Measurements from ENCODE around the gene TRMT1. TPM values are rescaled to one million over a fixed set of nuclear protein-coding genes. Genes with fewer than 3 reads are reported as not detected.
A peak's percentile ranks its signal among the peaks of the same experiment; 100 is the strongest.

TRMT1 gene
- total and polyA plus RNA-seq, 4 experiments from 2014 or later, result 18.0 to 78.4 (median 47.8) TPM

- no peak overlapping the region for H3K4me3 ChIP-seq (ENCODE audit: low read length in 2 of 2)
- H3K27ac ChIP-seq (ENCODE audit: low read depth, low read length), result no peak overlapping the region
- H3K4me1 ChIP-seq (ENCODE audit: insufficient read depth, low read length), result peaks cover 60% of the 10 kb centered on the region
- DNase-seq, result peak in 1 of 5 donors; percentile 39
- no peaks in the 10 kb centered on the region for H3K27me3 ChIP-seq (ENCODE audit: insufficient read depth, low read length)
- H3K36me3 ChIP-seq (ENCODE audit: insufficient read depth, low read length), result peaks cover 5% of the 10 kb centered on the region
- H3K9me3 Mint-ChIP-seq, result peaks cover 0 to 2% (median 0%) of the 10 kb centered on the region in 8 donors
- H3K9me3 ChIP-seq (ENCODE audit: control insufficient read depth in 1 of 2, low read length in 2 of 2), result no peaks in the 10 kb centered on the region
- intact Hi-C loops (cut with micrococcal nuclease), result loop anchor here (5.0 kb wide), 1 partner anchor 143 kb away; no protein-coding TSS in a partner anchor
- POLR2A ChIA-PET (ENCODE audit: partially characterized antibody), result interaction anchor here (0.6 to 7.2 kb wide), 8 partner anchors 11 to 229 kb away, joined by 3 to 132 read pairs (median 4); partner anchors contain the start of genes GCDH, IER2, LYL1 and STX10
- CTCF ChIA-PET (ENCODE audit: partially characterized antibody), result interaction anchor here (0.6 to 2.6 kb wide), 5 partner anchors 12 to 59 kb away, joined by 3 to 12 read pairs (median 3); no protein-coding TSS in a partner anchor
- peak overlapping the region; percentile 81 to 91 (median 88) for H3K4me3 Mint-ChIP-seq
- peaks cover 0 to 23% of the 10 kb centered on the region in 2 donors for H3K36me3 Mint-ChIP-seq
- peaks cover 22 to 70% (median 49%) of the 10 kb centered on the region in 4 donors for H3K4me1 Mint-ChIP-seq
- no peaks in the 10 kb centered on the region for H3K27me3 Mint-ChIP-seq
- peak overlapping the region in 5 of 7 donors; percentile 74 to 94 (median 88) for H3K27ac Mint-ChIP-seq
Measured at GRCh38 chr19:13119627-13120026, 3.1 kb upstream of the TRMT1 start.

- Histone ChIP-seq H3K9me3 (ENCODE audit: control insufficient read depth in 1 of 2, low read length in 2 of 2) (no peaks in the 10 kb centered on the region), H3K4me3 (ENCODE audit: low read length in 2 of 2) (peak overlapping the region; percentile 17 to 55), H3K36me3 (ENCODE audit: insufficient read depth, low read length) (peaks cover 5% of the 10 kb centered on the region), H3K27ac (ENCODE audit: low read depth, low read length) (peak overlapping the region; percentile 58), H3K27me3 (ENCODE audit: insufficient read depth, low read length) (no peaks in the 10 kb centered on the region), H3K4me1 (ENCODE audit: insufficient read depth, low read length) (peaks cover 60% of the 10 kb centered on the region)
- peak overlapping the region; percentile 78 to 94 (median 91) for H3K27ac Mint-ChIP-seq
- H3K27me3 Mint-ChIP-seq, result no peaks in the 10 kb centered on the region
- peaks cover 0 to 2% (median 0%) of the 10 kb centered on the region in 8 donors for H3K9me3 Mint-ChIP-seq
- peak overlapping the region; percentile 81 to 91 (median 88) for H3K4me3 Mint-ChIP-seq
- intact Hi-C loops (cut with micrococcal nuclease), result loop anchor here (5.0 kb wide), 1 partner anchor 144 kb away; no protein-coding TSS in a partner anchor
- peaks cover 0 to 20% of the 10 kb centered on the region in 2 donors for H3K36me3 Mint-ChIP-seq
- CTCF ChIA-PET (ENCODE audit: partially characterized antibody), result interaction anchor here (0.8 to 5.1 kb wide), 5 partner anchors 14 to 49 kb away, joined by 3 to 35 read pairs (median 4); no protein-coding TSS in a partner anchor
- POLR2A ChIA-PET (ENCODE audit: partially characterized antibody), result interaction anchor here (0.6 to 7.2 kb wide), 15 partner anchors 14 to 1544 kb away, joined by 3 to 132 read pairs (median 8); partner anchors contain the start of genes CALR, IER2, LYL1 and STX10
- H3K4me1 Mint-ChIP-seq, result peaks cover 22 to 70% (median 47%) of the 10 kb centered on the region in 4 donors
- DNase-seq, result peak in 1 of 5 donors; percentile 65
Measured at GRCh38 chr19:13118424-13119193, 2.1 kb upstream of the TRMT1 start.

- peaks cover 0 to 2% (median 0%) of the 10 kb centered on the region in 8 donors for H3K9me3 Mint-ChIP-seq
- peak within 1 kb of the TSS; percentile 65 for H3K27ac ChIP-seq (ENCODE audit: low read depth, low read length)
- no peaks in the 10 kb centered on the region for H3K9me3 ChIP-seq (ENCODE audit: control insufficient read depth in 1 of 2, low read length in 2 of 2)
- peak; percentile 84 to 90 (median 88) for DNase-seq
- peak within 1 kb of the TSS; percentile 89 to 97 (median 92) for H3K27ac Mint-ChIP-seq
- peaks cover 22 to 67% (median 46%) of the 10 kb centered on the region in 4 donors for H3K4me1 Mint-ChIP-seq
- peaks cover 0 to 19% of the 10 kb centered on the region in 2 donors for H3K36me3 Mint-ChIP-seq
- peaks cover 60% of the 10 kb centered on the region for H3K4me1 ChIP-seq (ENCODE audit: insufficient read depth, low read length)
- H3K27me3 ChIP-seq (ENCODE audit: insufficient read depth, low read length), result no peaks in the 10 kb centered on the region
- peak within 1 kb of the TSS; percentile 91 to 98 (median 96) for H3K4me3 Mint-ChIP-seq
- H3K36me3 ChIP-seq (ENCODE audit: insufficient read depth, low read length), result peaks cover 5% of the 10 kb centered on the region
- H3K27me3 Mint-ChIP-seq, result no peaks in the 10 kb centered on the region
- ChIA-PET CTCF (ENCODE audit: partially characterized antibody) (interaction anchor here (0.6 to 5.1 kb wide), 7 partner anchors 13 to 160 kb away, joined by 3 to 35 read pairs (median 4); partner anchors contain the start of genes IER2 and STX10), POLR2A (ENCODE audit: partially characterized antibody) (interaction anchor here (0.6 to 7.2 kb wide), 20 partner anchors 13 to 1545 kb away, joined by 3 to 132 read pairs (median 4); partner anchors contain the start of genes CALR, IER2, JUNB and LYL1)
- peak within 1 kb of the TSS; percentile 79 to 94 for H3K4me3 ChIP-seq (ENCODE audit: low read length in 2 of 2)
- intact Hi-C loops (cut with micrococcal nuclease), result loop anchor here (2.0 to 5.0 kb wide), 4 partner anchors 15 to 144 kb away; no protein-coding TSS in a partner anchor
Measured at GRCh38 chr19:13117772-13118423, 1.4 kb upstream of the TRMT1 start, which contains the start of gene NACC1. NACC1 (plus strand) TSS chr19:13118264; CDS start chr19:13135208, 16,944 bp downstream.

GRCh38 chr19:13117176-13117771, 734 bp upstream of the TRMT1 start:
- peaks cover 0 to 17% of the 10 kb centered on the region in 2 donors for H3K36me3 Mint-ChIP-seq
- H3K27ac ChIP-seq (ENCODE audit: low read depth, low read length), result peak overlapping the region; percentile 65
- peak overlapping the region; percentile 79 to 94 for H3K4me3 ChIP-seq (ENCODE audit: low read length in 2 of 2)
- intact Hi-C loops (cut with micrococcal nuclease), result loop anchor here (2.0 to 5.0 kb wide), 4 partner anchors 16 to 145 kb away; no protein-coding TSS in a partner anchor
- peaks cover 0 to 2% (median 0%) of the 10 kb centered on the region in 8 donors for H3K9me3 Mint-ChIP-seq
- H3K4me3 Mint-ChIP-seq, result peak overlapping the region; percentile 91 to 98 (median 96)
- H3K27me3 Mint-ChIP-seq, result no peaks in the 10 kb centered on the region
- peak in 2 of 5 donors; percentile 45 for DNase-seq
- ChIA-PET CTCF (ENCODE audit: partially characterized antibody) (interaction anchor here (0.6 to 5.1 kb wide), 8 partner anchors 12 to 161 kb away, joined by 3 to 35 read pairs (median 4); partner anchors contain the start of genes IER2 and STX10), POLR2A (ENCODE audit: partially characterized antibody) (interaction anchor here (0.6 to 7.2 kb wide), 18 partner anchors 12 to 325 kb away, joined by 3 to 132 read pairs (median 5); partner anchors contain the start of genes CALR, IER2, JUNB and LYL1)
- H3K4me1 Mint-ChIP-seq, result peaks cover 18 to 61% (median 42%) of the 10 kb centered on the region in 4 donors
- peak overlapping the region; percentile 89 to 97 (median 92) for H3K27ac Mint-ChIP-seq
- no peaks in the 10 kb centered on the region for H3K27me3 ChIP-seq (ENCODE audit: insufficient read depth, low read length)
- peaks cover 10% of the 10 kb centered on the region for H3K36me3 ChIP-seq (ENCODE audit: insufficient read depth, low read length)
- no peaks in the 10 kb centered on the region for H3K9me3 ChIP-seq (ENCODE audit: control insufficient read depth in 1 of 2, low read length in 2 of 2)
- H3K4me1 ChIP-seq (ENCODE audit: insufficient read depth, low read length), result peaks cover 57% of the 10 kb centered on the region

- Histone ChIP-seq H3K4me3 (ENCODE audit: low read length in 2 of 2) (peak overlapping the region; percentile 79 to 94), H3K27me3 (ENCODE audit: insufficient read depth, low read length) (no peaks in the 10 kb centered on the region), H3K27ac (ENCODE audit: low read depth, low read length) (peak overlapping the region; percentile 65), H3K36me3 (ENCODE audit: insufficient read depth, low read length) (peaks cover 11% of the 10 kb centered on the region), H3K4me1 (ENCODE audit: insufficient read depth, low read length) (peaks cover 43% of the 10 kb centered on the region), H3K9me3 (ENCODE audit: control insufficient read depth in 1 of 2, low read length in 2 of 2) (no peaks in the 10 kb centered on the region)
- ChIA-PET POLR2A (ENCODE audit: partially characterized antibody) (interaction anchor here (0.7 to 7.2 kb wide), 8 partner anchors 11 to 51 kb away, joined by 3 to 132 read pairs (median 22); partner anchors contain the start of genes IER2, LYL1 and STX10), CTCF (ENCODE audit: partially characterized antibody) (interaction anchor here (5.1 kb wide), 1 partner anchor 11 kb away, joined by 35 read pairs; no protein-coding TSS in a partner anchor)
- Mint-ChIP-seq H3K27ac (peak overlapping the region in 6 of 7 donors; percentile 73 to 97 (median 90)), H3K36me3 (peaks cover 0 to 14% of the 10 kb centered on the region in 2 donors), H3K27me3 (no peaks in the 10 kb centered on the region), H3K4me1 (peaks cover 11 to 48% (median 32%) of the 10 kb centered on the region in 4 donors), H3K9me3 (peaks cover 0 to 2% (median 0%) of the 10 kb centered on the region in 8 donors), H3K4me3 (peak overlapping the region; percentile 91 to 98 (median 96))
- DNase-seq, result no peak
- intact Hi-C loops (cut with micrococcal nuclease), result loop anchor here (1.0 to 5.0 kb wide), 6 partner anchors 12 to 146 kb away; partner anchors contain the start of genes IER2 and STX10
Measured at GRCh38 chr19:13115936-13116281, 631 bp downstream of the TRMT1 start.

- intact Hi-C loops (cut with micrococcal nuclease), result no loop called here
- POLR2A ChIA-PET (ENCODE audit: partially characterized antibody), result interaction anchor here (2.7 kb wide), 1 partner anchor 13 kb away, joined by 6 read pairs; no protein-coding TSS in a partner anchor
Measured at GRCh38 chr19:13112555-13112954, 4.0 kb downstream of the TRMT1 start.

More at GRCh38 chr19:13112555-13112954, 4.0 kb downstream of the TRMT1 start:
- H3K4me3 Mint-ChIP-seq, result no peak overlapping the region
- peak overlapping the region in 1 of 7 donors; percentile 41 for H3K27ac Mint-ChIP-seq
- DNase-seq, result no peak
- H3K36me3 Mint-ChIP-seq, result peaks cover 0 to 16% of the 10 kb centered on the region in 2 donors
- Histone ChIP-seq H3K27me3 (ENCODE audit: insufficient read depth, low read length) (no peaks in the 10 kb centered on the region), H3K9me3 (ENCODE audit: control insufficient read depth in 1 of 2, low read length in 2 of 2) (no peaks in the 10 kb centered on the region), H3K36me3 (ENCODE audit: insufficient read depth, low read length) (peaks cover 15% of the 10 kb centered on the region), H3K4me3 (ENCODE audit: low read length in 2 of 2) (no peak overlapping the region), H3K4me1 (ENCODE audit: insufficient read depth, low read length) (peaks cover 18% of the 10 kb centered on the region), H3K27ac (ENCODE audit: low read depth, low read length) (no peak overlapping the region)
- H3K27me3 Mint-ChIP-seq, result no peaks in the 10 kb centered on the region
- H3K9me3 Mint-ChIP-seq, result no peaks in the 10 kb centered on the region
- CTCF ChIA-PET (ENCODE audit: partially characterized antibody), result no interaction called here
- H3K4me1 Mint-ChIP-seq, result peaks cover 5 to 26% (median 15%) of the 10 kb centered on the region in 4 donors

All from CD4-positive, alpha-beta memory T cell (primary cell).